ENCODE results near the gene COPG2.

The COPG2 gene

DNA sequence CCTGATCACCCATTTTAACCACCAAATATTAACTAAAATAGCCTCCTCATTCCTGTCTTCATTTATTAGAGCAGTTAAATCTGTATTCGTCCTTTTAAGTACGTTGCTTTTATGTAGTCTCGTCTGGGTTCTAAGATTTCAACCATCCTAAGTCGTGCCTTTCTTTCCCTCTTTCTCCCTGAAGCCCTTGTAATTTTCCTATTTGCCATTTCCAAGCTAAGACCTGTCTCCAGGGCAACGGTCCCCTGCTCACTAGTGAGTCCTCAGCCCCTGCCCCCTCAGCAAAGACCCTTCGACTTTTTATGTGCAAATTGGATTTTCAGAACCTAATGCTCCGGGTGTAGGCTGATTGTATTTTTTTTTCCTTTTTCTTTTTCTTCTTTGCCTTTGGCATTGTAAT is 192.8 kb downstream of the COPG2 start:
- no peak for DNase-seq (ENCODE audit: low read depth in 3 of 3)

DNA sequence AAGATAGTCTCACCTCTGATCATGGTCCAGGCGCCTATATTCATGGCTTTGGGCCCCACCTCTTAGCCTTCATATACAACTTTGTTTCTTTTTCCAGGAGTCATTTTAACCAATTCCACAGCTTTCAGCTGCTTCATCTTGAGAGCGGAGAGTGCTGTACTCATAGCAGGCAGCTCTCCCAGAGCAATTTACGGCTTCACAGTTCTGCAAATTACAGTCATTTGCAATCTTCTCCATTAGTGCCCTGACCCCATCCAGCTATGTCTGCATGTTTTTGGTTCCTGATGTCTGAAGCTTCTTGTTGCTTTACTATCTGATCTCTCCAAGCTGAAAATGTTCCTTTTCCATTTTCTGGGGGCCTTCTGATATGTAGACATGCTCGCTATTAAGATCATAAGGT is 194.7 kb downstream of the COPG2 start:
- DNase-seq (ENCODE audit: low read depth in 3 of 3) = no peak

DNA sequence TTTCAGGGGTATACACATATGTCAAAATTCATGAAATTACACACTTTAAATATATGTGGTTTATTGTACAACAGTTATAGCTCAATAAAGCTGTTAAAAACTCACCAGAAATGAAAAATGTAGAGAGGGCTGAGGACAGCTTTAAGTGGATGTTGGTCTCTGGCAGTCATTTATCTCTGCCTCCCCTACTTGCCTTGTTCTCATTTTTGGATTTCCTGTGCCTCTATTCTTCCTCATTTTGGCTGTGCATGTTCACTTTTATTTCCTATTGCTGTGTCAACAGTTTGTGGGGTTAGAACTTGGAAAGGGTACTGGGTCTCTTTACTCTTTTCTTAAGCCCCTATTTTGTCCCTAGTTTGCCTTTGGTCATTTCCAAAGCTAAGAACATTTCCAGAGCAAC is 195.3 kb downstream of the COPG2 start:
- no peak for DNase-seq (ENCODE audit: low read depth in 3 of 3)

DNA sequence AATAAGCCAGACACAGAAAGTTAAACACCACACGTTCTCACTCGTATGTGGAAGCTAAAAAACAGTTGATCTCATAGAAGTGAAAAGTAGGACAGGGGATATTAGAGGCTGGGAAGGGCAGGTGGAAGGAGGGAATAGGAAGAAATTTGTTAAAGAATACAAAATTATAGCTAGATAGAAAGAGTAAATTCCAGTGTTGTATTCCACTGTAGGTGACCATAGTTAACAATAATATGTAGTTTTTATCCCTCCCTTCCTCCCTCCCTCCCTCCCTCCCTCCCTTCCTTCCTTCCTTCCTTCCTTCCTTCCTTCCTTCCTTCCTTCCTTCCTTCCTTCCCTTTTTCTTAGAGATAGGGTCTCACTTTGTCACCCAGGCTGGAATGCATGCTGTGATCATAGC is 196.6 kb downstream of the COPG2 start:
- DNase-seq (ENCODE audit: low read depth in 3 of 3) = no peak

DNA sequence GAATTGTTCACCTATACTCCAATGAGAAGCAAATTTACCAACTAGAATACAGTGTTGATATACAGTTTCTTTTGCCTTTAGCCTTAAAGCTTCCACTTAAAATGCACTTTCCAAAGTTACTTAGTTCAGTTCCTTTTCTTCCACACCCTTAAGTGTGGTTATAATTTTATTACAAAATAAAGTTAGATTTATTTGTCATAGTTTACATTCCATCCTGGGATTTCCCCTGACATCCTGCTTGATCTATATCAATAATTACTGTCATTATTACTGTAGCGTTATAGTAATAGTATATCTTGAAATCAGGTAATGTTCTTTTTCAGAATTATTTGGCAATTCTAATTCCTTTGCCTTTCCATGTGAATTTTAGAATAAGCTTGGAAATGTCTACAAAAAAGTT is 199.9 kb downstream of the COPG2 start:
- no peak for DNase-seq (ENCODE audit: low read depth in 3 of 3)

DNA sequence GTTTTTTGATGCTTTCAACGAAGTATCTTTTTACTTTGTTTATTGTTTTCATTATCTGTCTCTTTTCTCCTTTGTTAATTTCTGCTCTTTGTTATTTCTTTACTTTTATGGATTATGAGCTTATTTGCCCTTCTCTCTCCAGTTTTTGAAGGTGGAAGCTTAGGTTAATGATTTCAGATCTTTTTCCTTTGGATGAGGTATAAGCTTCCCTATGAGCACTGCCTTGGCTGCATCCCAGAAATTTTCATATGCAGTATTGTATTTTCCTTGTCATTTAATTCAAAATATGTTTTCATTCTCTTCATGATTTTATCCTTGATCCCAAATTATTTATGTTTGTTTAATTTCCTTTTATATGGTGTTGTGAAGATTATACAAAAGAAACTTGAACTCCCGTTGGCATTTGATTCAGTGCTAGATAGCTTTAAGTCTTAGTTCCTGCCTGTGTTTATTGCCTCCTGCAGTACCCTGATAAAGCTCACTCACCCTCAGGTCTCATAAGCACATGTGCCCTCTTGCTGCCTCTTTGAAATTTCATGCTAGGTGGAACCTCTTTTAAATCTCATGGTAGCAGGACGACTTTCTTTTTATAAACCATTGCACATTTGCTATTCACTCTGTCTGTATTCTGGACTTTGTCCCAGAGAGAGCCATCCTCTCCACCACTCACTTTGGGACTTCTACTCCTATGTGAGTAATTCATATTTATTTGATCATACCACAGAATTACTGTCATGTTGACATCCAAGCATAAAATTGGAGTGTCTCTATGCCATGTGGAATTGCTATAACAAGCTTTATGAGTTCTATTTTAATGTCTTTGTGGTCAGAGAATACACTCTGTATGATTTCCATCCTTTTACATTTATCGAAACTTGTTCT is 204.8 kb downstream of the COPG2 start:
- DNase-seq (ENCODE audit: low read depth in 3 of 3) = no peak

DNA sequence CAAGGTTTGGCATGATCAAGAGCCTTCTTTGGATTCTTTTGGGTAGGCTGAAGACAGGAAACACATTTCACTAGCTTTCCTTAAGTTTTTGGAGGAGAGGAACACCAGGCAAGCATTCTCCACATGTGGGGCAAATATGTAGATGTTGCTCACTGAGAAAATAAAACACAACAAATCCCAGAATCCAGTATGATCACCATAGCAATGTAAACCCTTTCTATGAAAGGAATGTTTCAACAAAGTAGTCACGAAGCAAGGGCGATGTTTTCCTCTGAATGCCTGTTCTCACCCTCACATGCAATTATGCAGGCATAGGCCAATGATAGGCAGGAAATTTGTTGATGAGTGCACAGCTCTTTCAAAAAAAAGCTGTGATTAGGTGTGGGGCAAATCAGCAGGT is 207.3 kb downstream of the COPG2 start:
- no peak for DNase-seq (ENCODE audit: low read depth in 3 of 3)

DNA sequence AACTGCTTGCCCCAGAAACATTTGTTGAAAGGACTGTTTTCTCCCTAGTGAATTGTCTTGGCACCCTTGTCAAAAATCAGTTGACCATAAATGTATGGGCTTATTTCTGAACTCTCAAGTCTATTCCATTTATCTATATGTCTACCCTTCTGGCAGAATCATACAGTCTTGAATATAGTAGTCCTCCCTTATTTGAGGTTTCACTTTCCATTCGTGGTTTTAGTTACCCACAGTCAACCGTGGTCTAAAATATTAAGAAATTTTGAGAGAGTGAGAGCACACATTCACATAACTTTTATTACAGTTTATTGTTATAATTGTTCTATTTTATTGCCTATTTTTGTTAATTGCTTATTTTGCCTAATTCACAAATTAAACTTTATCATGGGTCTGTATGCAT is 210.3 kb downstream of the COPG2 start:
- DNase-seq (ENCODE audit: low read depth in 3 of 3) = no peak

All from stimulated activated CD4-positive, alpha-beta T cell treated with anti-CD3 and anti-CD28 coated beads, TNF-alpha, amount 100 ng/mL, for 48 hours (primary cell).